GM13977 (cell line): Measurements from ENCODE around the gene LMTK3.
A peak's percentile ranks its signal among the peaks of the same experiment; 100 is the strongest.

Experiments used
- DNase-seq: peaks from one replicate; pipeline ENCODE4 v3.0.0; 2012; ENCODE audit warnings: low spot score
- in situ Hi-C: fragments of 300-500 bp; cut with MboI; formaldehyde crosslinking; loops from one replicate; pipeline ENCODE4 v1.12.0; 2022; ENCODE audit warnings: low sequenced_read_pairs, low pct_unique_long_range_greater_than_20kb, mixed read lengths, inconsistent platforms; ENCODE audit not compliant: unreplicated experiment
- TF ChIP-seq, protein P1 (sequence below): IDR thresholded peaks from 2 replicates; pipeline ENCODE4 v1.5.1; 2012; ENCODE audit warnings: mild to moderate bottlenecking, control low read depth; ENCODE audit not compliant: insufficient read depth; ENCODE audit errors: extremely low read depth, missing control alignments

LMTK3 gene, protein sequence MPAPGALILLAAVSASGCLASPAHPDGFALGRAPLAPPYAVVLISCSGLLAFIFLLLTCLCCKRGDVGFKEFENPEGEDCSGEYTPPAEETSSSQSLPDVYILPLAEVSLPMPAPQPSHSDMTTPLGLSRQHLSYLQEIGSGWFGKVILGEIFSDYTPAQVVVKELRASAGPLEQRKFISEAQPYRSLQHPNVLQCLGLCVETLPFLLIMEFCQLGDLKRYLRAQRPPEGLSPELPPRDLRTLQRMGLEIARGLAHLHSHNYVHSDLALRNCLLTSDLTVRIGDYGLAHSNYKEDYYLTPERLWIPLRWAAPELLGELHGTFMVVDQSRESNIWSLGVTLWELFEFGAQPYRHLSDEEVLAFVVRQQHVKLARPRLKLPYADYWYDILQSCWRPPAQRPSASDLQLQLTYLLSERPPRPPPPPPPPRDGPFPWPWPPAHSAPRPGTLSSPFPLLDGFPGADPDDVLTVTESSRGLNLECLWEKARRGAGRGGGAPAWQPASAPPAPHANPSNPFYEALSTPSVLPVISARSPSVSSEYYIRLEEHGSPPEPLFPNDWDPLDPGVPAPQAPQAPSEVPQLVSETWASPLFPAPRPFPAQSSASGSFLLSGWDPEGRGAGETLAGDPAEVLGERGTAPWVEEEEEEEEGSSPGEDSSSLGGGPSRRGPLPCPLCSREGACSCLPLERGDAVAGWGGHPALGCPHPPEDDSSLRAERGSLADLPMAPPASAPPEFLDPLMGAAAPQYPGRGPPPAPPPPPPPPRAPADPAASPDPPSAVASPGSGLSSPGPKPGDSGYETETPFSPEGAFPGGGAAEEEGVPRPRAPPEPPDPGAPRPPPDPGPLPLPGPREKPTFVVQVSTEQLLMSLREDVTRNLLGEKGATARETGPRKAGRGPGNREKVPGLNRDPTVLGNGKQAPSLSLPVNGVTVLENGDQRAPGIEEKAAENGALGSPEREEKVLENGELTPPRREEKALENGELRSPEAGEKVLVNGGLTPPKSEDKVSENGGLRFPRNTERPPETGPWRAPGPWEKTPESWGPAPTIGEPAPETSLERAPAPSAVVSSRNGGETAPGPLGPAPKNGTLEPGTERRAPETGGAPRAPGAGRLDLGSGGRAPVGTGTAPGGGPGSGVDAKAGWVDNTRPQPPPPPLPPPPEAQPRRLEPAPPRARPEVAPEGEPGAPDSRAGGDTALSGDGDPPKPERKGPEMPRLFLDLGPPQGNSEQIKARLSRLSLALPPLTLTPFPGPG (N-terminal part only)

DNA sequence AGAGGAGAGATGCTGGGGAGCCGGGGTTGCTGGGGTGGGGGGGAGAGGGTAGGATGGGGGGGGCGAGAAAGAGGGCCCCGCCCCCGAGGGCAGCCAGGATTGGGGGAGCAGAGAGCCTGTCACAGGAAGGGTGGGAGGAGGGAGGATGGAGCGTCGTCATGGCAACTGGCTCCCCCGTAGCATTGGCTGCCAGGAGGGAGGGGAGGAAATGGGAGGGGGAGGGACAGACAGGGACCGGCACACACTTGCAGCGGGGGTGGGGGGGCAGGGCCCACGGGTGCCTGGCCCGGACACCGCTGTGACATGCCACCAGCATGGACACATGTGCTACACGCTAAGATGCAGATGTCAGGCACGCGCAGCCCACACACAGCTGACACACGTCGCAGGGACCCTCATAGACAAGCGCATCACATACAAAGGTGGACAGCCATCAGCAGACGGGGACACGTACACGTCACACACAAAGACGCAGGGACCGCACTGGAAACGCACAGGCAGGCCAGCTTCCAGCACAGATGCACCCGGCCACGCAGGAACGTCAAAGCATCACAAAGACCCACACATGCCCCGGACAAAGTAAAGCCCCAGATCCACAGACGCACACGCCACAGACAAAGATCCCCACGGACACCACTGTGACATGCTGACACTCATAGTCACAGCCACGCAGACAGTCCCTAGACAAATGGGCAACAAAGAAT is at the start of gene LMTK3:
LMTK3 (minus strand) TSS at position 36 of the 704 bp plus-strand sequence. CDS start 259 bp downstream, outside the sequence.
- TF ChIP-seq, protein P1, sequence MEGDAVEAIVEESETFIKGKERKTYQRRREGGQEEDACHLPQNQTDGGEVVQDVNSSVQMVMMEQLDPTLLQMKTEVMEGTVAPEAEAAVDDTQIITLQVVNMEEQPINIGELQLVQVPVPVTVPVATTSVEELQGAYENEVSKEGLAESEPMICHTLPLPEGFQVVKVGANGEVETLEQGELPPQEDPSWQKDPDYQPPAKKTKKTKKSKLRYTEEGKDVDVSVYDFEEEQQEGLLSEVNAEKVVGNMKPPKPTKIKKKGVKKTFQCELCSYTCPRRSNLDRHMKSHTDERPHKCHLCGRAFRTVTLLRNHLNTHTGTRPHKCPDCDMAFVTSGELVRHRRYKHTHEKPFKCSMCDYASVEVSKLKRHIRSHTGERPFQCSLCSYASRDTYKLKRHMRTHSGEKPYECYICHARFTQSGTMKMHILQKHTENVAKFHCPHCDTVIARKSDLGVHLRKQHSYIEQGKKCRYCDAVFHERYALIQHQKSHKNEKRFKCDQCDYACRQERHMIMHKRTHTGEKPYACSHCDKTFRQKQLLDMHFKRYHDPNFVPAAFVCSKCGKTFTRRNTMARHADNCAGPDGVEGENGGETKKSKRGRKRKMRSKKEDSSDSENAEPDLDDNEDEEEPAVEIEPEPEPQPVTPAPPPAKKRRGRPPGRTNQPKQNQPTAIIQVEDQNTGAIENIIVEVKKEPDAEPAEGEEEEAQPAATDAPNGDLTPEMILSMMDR = no peak
- in situ Hi-C loops = no loop called here
- peak; percentile 78 for DNase-seq

DNA sequence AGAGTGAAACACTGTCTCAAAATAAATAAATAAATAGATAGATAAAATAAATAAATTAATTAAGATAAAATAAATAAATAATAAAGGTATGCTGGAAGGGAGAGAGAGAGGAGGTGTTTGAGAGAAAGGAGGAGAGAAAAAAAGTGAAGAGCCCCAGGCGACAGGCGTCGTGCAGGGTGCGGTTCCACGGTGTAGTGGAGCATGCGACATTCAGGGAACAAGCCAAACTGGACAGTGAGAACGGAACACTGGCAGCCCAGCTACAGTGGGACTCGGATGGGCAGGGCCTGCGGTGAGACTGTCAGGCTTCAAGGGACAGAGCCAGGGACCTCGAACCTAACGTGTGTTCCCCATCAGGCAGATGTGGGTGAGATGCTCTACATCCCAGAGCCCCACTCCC is 49.8 kb upstream of the LMTK3 start:
- TF ChIP-seq, protein P1 = no peak
- DNase-seq = no peak
- in situ Hi-C loops = no loop called here

DNA sequence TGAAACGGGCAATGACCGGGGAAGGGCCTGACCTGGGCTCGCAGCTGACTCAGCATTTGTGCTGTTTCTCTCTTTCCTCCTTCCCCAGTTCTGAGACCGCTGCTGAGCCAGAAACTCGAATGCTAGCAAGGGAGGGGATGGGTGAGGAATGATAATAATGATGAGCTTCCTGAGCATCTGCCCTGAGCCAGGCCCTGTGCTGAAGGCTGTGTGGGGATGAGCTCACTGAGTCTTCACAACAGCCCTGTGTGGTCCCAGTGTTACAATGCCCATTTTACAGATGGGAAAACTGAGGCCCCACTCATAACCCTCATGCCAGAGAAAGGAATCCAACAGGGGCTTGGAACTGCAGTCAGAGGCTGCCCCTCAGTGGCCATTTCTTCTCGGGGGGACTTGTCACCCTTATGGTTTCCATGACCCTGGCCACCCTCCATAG is 48.5 kb upstream of the LMTK3 start:
- in situ Hi-C loops = no loop called here
- TF ChIP-seq, protein P1 = no peak
- DNase-seq = no peak

DNA sequence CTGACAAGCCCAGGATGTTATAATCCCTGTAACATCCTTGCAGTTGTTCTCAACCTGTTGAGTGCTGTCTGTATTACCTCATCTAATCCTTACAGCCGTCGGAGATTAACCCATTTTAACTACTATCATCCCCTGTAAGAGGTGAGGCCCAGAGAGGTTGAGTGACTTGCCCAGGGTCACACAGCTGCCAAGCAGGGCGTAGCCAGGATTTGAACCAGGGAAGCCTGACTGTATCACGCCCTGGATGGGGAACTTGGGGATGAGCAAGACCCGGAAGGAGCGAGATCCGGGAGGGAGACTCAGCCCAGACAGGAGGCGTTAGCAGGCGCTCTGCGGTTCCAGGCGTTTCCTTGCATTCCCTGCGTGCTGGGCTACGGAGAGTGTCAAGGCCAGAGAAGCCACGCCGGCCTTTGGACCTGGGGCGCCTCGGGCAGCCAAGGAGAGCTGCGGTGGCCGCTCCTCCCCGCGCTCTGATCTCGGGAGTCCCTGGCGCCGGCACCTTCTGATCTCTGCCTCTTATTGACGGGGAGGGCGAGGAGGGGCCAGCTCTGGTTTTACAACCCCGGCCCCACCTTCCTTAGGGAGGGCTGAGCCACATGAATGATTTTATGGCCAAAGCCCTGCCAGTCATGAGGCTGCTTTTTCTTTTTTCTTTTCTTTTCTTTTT is 46.5 kb upstream of the LMTK3 start:
- in situ Hi-C loops = no loop called here
- DNase-seq = no peak
- TF ChIP-seq, protein P1 = no peak

DNA sequence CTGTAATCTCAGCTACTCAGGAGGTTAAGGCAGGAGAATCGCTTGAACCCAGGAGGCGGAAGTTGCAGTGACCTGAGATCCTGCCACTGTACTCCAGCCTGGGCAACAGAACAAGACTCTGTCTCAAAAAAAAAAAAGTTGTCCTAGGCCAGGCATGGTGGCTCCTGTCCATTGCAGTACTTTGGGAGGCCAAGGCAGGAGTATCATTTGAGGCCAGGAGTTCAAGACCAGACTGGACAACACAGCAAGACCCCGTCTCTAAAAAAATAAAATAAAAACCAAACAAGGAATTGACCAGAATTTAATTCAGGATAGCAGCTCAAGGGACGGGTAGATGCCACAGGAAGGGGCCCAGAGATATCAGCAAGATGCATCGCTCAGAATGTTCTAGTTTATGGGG is 45.2 kb upstream of the LMTK3 start:
- in situ Hi-C loops = no loop called here
- DNase-seq = no peak
- TF ChIP-seq, protein P1 = no peak
